ENCODE measurements around the gene ARHGEF4.

GRCh38 chr2:131093006-131093695 is 256.4 kb downstream of the ARHGEF4 start, which contains the start of gene FAM168B:
- TF ChIP-seq CTCF (IDR thresholded peaks at IDR 0.05) (no peak), POLR2A (IDR thresholded peaks at IDR 0.05) (peak; percentile 99)
